Endothelial cell of umbilical vein (primary cell): ENCODE measurements around the gene DVL1. TPM values are rescaled to one million over a fixed set of nuclear protein-coding genes. Genes with fewer than 3 reads are reported as not detected.
A peak's percentile ranks its signal among the peaks of the same experiment; 100 is the strongest.

Source experiments
- BruUV-seq: library from RNA; stranded (reverse); fragments of 400-500 nt; replicated peaks from 2 replicates; lab custom pipeline; 2021; lab: Mats Ljungman, UMichigan
- CTCF ChIA-PET: fragments of 300-600, 350-600 bp; sonication (Branson Sonifier 250); formaldehyde crosslinking; loops from one replicate; lab custom pipeline; 2021; ENCODE audit warnings: antibody characterized with exemption, inconsistent platforms; lab: Charles Lee
- POLR2A ChIA-PET: fragments of 300-600, 350-600 bp; sonication (Branson Sonifier 250); formaldehyde crosslinking; loops from one replicate; lab custom pipeline; 2021; ENCODE audit warnings: antibody characterized with exemption, inconsistent platforms; lab: Charles Lee
- DNase-seq: peaks from one replicate; pipeline ENCODE4 v3.0.0-alpha.2; 2011; ENCODE audit warnings: low read depth, low spot score
- FAIRE-seq: peaks from 2 replicates; lab custom pipeline; 2011; peaks lifted over from hg19 to GRCh38; lab: Jason Lieb, UNC
- H2AFZ ChIP-seq: 2 replicates; pipeline ENCODE4 v1.6.0; 2012; ENCODE audit warnings: low read depth, low read length, control low read depth, inconsistent platforms
- H3K27ac ChIP-seq: 2 replicates; pipeline ENCODE4 v1.5.1; 2011; ENCODE audit warnings: low read depth, mild to moderate bottlenecking, control low read depth, low read length, moderate library complexity; ENCODE audit not compliant: insufficient read depth
- H3K27me3 ChIP-seq, 2 experiments: 2 replicates each; pipeline versions ENCODE4 v1.6.0 to v1.6.1; 2011; ENCODE audit warnings: low read length in 2 of 2, mixed read lengths in 1 of 2; ENCODE audit not compliant: control insufficient read depth in 2 of 2, insufficient read depth in 2 of 2
- H3K36me3 ChIP-seq, 2 experiments: 2 replicates in 1 of 2; 3 replicates in 1 of 2; pipeline ENCODE4 v1.5.1; 2011; ENCODE audit warnings: low read length in 2 of 2, mild to moderate bottlenecking in 1 of 2, moderate library complexity in 1 of 2; ENCODE audit not compliant: control insufficient read depth in 2 of 2, insufficient read depth in 2 of 2; ENCODE audit errors: extremely low read depth in 1 of 2
- H3K4me1 ChIP-seq: 3 replicates; pipeline ENCODE4 v1.5.1; 2011; ENCODE audit warnings: mild to moderate bottlenecking, low read length; ENCODE audit not compliant: control insufficient read depth, insufficient read depth; ENCODE audit errors: extremely low read depth
- H3K4me2 ChIP-seq: 2 replicates; pipeline ENCODE4 v1.6.1; 2011; ENCODE audit warnings: low read length, control low read depth, mixed read lengths; ENCODE audit not compliant: insufficient read depth
- H3K4me3 ChIP-seq, 3 experiments: fragments of 200-600 bp in 1 of 3; sonication (generic), shearing (Covaris generic) in 1 of 3; replicated peaks in 1 of 3; 2 replicates each; pipeline ENCODE4 v1.5.1; 2011 to 2016; ENCODE audit warnings: control low read depth in 3 of 3, low read length in 3 of 3, mild to moderate bottlenecking in 2 of 3, inconsistent platforms in 1 of 3, low read depth in 1 of 3, moderate library complexity in 1 of 3; ENCODE audit not compliant: insufficient read depth in 1 of 3
- H3K79me2 ChIP-seq: 2 replicates; pipeline ENCODE4 v1.6.0; 2012; ENCODE audit warnings: low read length, inconsistent platforms; ENCODE audit not compliant: control insufficient read depth, insufficient read depth
- H3K9ac ChIP-seq: replicated peaks from 2 replicates; pipeline ENCODE3; 2011; ENCODE audit warnings: low read length, control low read depth; ENCODE audit not compliant: insufficient read depth; ENCODE audit errors: extremely low read depth
- H3K9me1 ChIP-seq: replicated peaks from 3 replicates; pipeline ENCODE4 v1.6.0; 2011; ENCODE audit warnings: mild to moderate bottlenecking, low read length; ENCODE audit not compliant: control insufficient read depth, insufficient read depth; ENCODE audit errors: extremely low read depth
- H3K9me3 ChIP-seq: replicated peaks from 2 replicates; pipeline ENCODE4 v1.5.1; 2012; ENCODE audit warnings: low read length, inconsistent platforms; ENCODE audit not compliant: control insufficient read depth, insufficient read depth
- H4K20me1 ChIP-seq: replicated peaks from 2 replicates; pipeline ENCODE3; 2011; ENCODE audit warnings: mild to moderate bottlenecking, low read length; ENCODE audit not compliant: control insufficient read depth, insufficient read depth; ENCODE audit errors: extremely low read depth
- CTCF ChIP-seq, 2 donors: IDR thresholded peaks; 1 replicate in 1 of 2; 2 replicates in 1 of 2; pipeline ENCODE4 v1.5.1; 2011; ENCODE audit warnings: low read length in 2 of 2, mild to moderate bottlenecking in 2 of 2, moderate library complexity in 2 of 2, control low read depth in 1 of 2, inconsistent platforms in 1 of 2, low read depth in 1 of 2; ENCODE audit not compliant: insufficient read depth in 1 of 2; ENCODE audit errors: extremely low read depth in 1 of 2
- EZH2 ChIP-seq: IDR thresholded peaks from 2 replicates; pipeline ENCODE4 v1.6.1; 2012; ENCODE audit warnings: borderline replicate concordance, low read depth, mild to moderate bottlenecking, moderate library complexity, low read length, inconsistent platforms; ENCODE audit not compliant: severe bottlenecking
- FOS ChIP-seq: IDR thresholded peaks from 2 replicates; pipeline ENCODE4 v1.6.1; 2011; ENCODE audit warnings: mild to moderate bottlenecking, low read length, moderate library complexity, borderline replicate concordance; ENCODE audit not compliant: insufficient read depth
- GATA2 ChIP-seq: IDR thresholded peaks from 2 replicates; pipeline ENCODE4 v1.7.0; 2011; ENCODE audit warnings: low read depth, mild to moderate bottlenecking, moderate library complexity, mixed read lengths, low read length; ENCODE audit not compliant: insufficient read length, insufficient read depth
- JUN ChIP-seq: IDR thresholded peaks from 2 replicates; pipeline ENCODE4 v1.6.1; 2011; ENCODE audit warnings: borderline replicate concordance, low read depth; ENCODE audit not compliant: insufficient read length, insufficient read depth
- MAX ChIP-seq: IDR thresholded peaks from 2 replicates; pipeline ENCODE4 v1.6.1; 2011; ENCODE audit not compliant: insufficient read depth, insufficient read length
- MYC ChIP-seq: IDR thresholded peaks from one replicate; pipeline ENCODE4 v1.6.1; 2011; ENCODE audit warnings: mild to moderate bottlenecking, low read depth, low read length
- POLR2A ChIP-seq: IDR thresholded peaks from 2 replicates; pipeline ENCODE4 v1.6.1; 2012; ENCODE audit warnings: low read depth, mild to moderate bottlenecking, control low read depth, low read length
- POLR2AphosphoS5 ChIP-seq: IDR thresholded peaks from 2 replicates; pipeline ENCODE4 v1.6.1; 2012; ENCODE audit warnings: low read depth, mild to moderate bottlenecking, control low read depth, low read length, moderate library complexity; ENCODE audit not compliant: insufficient read depth
- dilution Hi-C: fragments of 300-500 bp; cut with MboI; formaldehyde crosslinking; loops from one replicate; pipeline ENCODE4 v1.15.0; 2019; ENCODE audit warnings: low sequenced_read_pairs; ENCODE audit not compliant: extremely low pct_ligation_motif_present
- intact Hi-C: fragments of 100-400 bp; cut with micrococcal nuclease; formaldehyde crosslinking; loops from one replicate; pipeline ENCODE4 v1.10.0; 2022
- polyA plus RNA-seq, 4 experiments: library from polyadenylated mRNA; depleted of rRNA in 3 of 4; stranded (reverse) in 3 of 4; unstranded in 1 of 4; fragments of >200 nt; gene quantifications; 2 replicates each; pipeline versions ENCODE4 v1.2.1 to v1.2.3, GENCODE V29; 2011 to 2012; ENCODE audit warnings: missing spikeins in 1 of 4
- total RNA-seq: library from RNA; stranded (reverse); gene quantifications from 2 replicates; pipeline ENCODE4 v1.2.3, GENCODE V29; 2021

Gene DVL1
- total and polyA plus RNA-seq, 2 donors (not counting 3 experiments of a cell fraction or from before 2014, with no cell fraction given), result 26.8 to 36.5 TPM

DNA sequence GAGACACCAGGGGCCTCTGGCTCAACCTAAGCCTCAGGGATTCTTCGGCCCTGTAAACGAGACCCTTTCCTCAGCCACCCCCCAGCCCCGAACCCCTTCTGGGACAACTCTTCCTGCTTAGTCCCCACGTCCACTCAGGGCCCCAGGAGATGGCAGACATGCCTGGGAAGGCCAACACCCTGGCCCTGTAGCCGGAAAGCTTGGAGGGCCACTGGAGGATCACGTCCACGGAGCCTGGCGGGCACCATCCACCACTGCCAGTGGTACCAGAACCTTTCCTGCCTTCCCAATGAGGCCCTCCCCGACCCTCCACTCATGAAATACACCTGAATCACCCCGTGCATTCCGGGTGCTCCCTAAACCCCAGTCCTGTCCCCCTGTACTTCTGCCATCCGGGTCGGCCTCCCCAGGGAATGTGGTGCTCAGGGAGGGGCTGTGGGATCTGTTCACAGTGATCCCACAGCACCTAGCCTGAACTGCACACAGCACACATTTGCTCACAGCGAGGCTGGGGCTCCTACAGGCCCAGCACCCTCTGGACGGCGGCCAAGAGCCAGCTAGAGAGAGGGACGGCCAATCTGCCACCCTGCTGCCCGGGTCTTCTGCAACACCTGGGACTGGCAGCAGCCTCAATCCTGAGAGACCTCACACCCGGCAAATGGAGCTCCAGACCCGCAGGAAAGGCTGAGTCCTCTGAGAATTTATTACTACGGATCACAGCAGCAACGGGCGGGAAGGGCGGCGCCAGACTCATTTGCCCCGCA is 24.0 kb upstream of the DVL1 start:
- CTCF ChIA-PET, result interaction anchor here (0.8 to 2.4 kb wide), 10 partner anchors 11 to 251 kb away, joined by 3 to 9 read pairs (median 5); partner anchors contain the start of gene CCNL2
- Histone ChIP-seq H3K9me3 (no peaks in the 10 kb centered on the region), H3K27ac (no peak overlapping the region), H4K20me1 (no peaks in the 10 kb centered on the region), H3K79me2 (peaks cover 19% of the 10 kb centered on the region), H3K36me3 (peaks cover 0 to 3% of the 10 kb centered on the region in 2 experiments), H3K9me1 (no peaks in the 10 kb centered on the region), H3K4me3 (no peak overlapping the region), H3K4me1 (peaks cover 13% of the 10 kb centered on the region), H2AFZ (no peak overlapping the region), H3K4me2 (no peak overlapping the region), H3K9ac (no peak overlapping the region), H3K27me3 (no peaks in the 10 kb centered on the region)
- TF ChIP-seq POLR2AphosphoS5 (no peak), FOS (no peak), POLR2A (no peak)
- dilution Hi-C loops (no loop called here), intact Hi-C loops (no loop called here)
- no peak for FAIRE-seq
- DNase-seq, result no peak
- BruUV-seq, result no TSS peak
- POLR2A ChIA-PET, result no interaction called here

DNA sequence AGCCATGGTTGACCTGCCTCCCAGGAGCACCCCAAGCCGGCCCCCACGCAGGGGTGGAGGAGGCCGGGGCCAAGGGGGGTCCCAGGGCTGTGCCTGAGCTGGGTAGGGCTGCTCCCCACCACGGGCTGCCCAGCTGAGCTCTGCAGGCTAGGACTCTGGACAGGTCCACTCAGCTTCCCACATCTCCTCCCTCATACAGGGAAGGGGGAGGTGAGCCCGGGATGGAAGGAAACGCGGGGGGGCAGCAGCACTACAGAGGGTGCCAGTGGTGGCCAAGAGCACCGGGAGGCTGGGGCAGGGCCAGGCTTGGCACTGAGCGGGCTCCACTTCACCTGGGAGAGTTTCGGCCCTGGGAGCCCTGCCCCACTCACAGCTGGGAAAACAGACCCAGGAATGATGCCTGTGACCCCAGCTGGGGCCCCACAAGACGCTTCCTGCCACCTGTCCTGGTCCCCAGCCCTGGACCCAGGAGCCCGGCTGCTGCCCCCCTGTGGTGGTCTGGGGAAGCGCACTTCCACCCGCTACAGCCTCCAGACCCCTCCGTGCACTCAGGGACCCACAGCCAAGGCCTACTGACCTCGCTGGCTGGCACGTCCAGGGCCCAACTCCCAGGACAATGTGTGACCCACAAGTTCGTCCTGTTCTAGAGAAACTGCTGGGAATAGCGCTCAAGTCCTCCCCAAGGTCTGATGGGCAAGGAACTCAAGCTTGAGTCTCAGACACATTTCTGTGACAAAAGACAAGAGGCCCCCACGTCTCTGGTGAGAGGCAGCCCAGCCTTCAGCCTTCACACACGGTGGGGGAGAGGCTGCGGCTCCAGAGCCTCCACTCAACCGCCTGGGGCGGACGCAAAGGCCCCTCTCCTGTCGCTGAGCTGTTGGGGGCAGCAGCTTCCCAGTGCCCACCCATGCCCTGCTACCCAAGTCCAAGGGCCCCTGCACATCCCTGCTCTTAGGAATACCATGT is 22.8 kb upstream of the DVL1 start:
- H3K27me3 ChIP-seq, result no peaks in the 10 kb centered on the region
- FAIRE-seq, result peak; percentile 50
- no peak overlapping the region for H3K4me2 ChIP-seq
- H2AFZ ChIP-seq, result no peak overlapping the region
- H3K9ac ChIP-seq, result no peak overlapping the region
- CTCF ChIA-PET, result interaction anchor here (0.7 to 2.4 kb wide), 16 partner anchors 10 to 252 kb away, joined by 3 to 9 read pairs (median 4); partner anchors contain the start of genes CCNL2 and DVL1
- H3K9me1 ChIP-seq, result no peaks in the 10 kb centered on the region
- H3K9me3 ChIP-seq, result no peaks in the 10 kb centered on the region
- H3K27ac ChIP-seq, result no peak overlapping the region
- no peak for TF ChIP-seq POLR2AphosphoS5
- no peak for TF ChIP-seq FOS
- TF ChIP-seq POLR2A, result peak; percentile 43
- TF ChIP-seq GATA2, result no peak
- TF ChIP-seq MYC, result no peak
- no peak for TF ChIP-seq JUN
- TF ChIP-seq CTCF (IDR thresholded peaks at IDR 0.05; ENCODE audit: extremely low read depth in 1 of 2, insufficient read depth in 1 of 2, low read depth in 1 of 2, low read length in 2 of 2), result peak; percentile 91 to 98
- TF ChIP-seq EZH2, result no peak
- no peak for TF ChIP-seq MAX
- BruUV-seq, result no TSS peak
- no peak overlapping the region for H3K4me3 ChIP-seq
- H3K4me1 ChIP-seq, result peaks cover 13% of the 10 kb centered on the region
- dilution Hi-C loops (no loop called here), intact Hi-C loops (no loop called here)
- POLR2A ChIA-PET, result no interaction called here
- no peaks in the 10 kb centered on the region for H4K20me1 ChIP-seq
- peak; percentile 52 for DNase-seq
- peaks cover 19% of the 10 kb centered on the region for H3K79me2 ChIP-seq
- peaks cover 0 to 3% of the 10 kb centered on the region in 2 experiments for H3K36me3 ChIP-seq
